IPS-NIHi11 (cell line): ENCODE measurements around the gene MAGEB5.
"Not testable (repeated sequence)": the region's sequence is repeated elsewhere in the genome, so short reads cannot be mapped to it uniquely, and the experiment has no call there.

Source experiments
- DNase-seq: peaks from one replicate; pipeline ENCODE4 v3.0.0; 2012; ENCODE audit warnings: mixed read lengths, low spot score

The MAGEB5 gene

GRCh38 chrX:26215869-26216268 lies at the start of gene MAGEB5:
Gene MAGEB5 (plus strand): TSS chrX:26216169. CDS start chrX:26217302, 1,133 bp downstream.
- no peak for DNase-seq

- DNase-seq: peak; percentile 5
Observed at GRCh38 chrX:26192204-26192603, 23.8 kb upstream of the MAGEB5 start, which contains the start of gene MAGEB6. Gene MAGEB6 (plus strand): TSS chrX:26192440. CDS start chrX:26193847, 1,407 bp downstream.

- DNase-seq: no peak
Observed at GRCh38 chrX:26203561-26203960, 12.4 kb upstream of the MAGEB5 start.

GRCh38 chrX:26204717-26205116 lies 11.3 kb upstream of the MAGEB5 start:
- DNase-seq: not testable (repeated sequence)

GRCh38 chrX:26208012-26208411 lies 8.0 kb upstream of the MAGEB5 start:
- no peak for DNase-seq

GRCh38 chrX:26219351-26219750 lies 3.4 kb downstream of the MAGEB5 start:
- no peak for DNase-seq

GRCh38 chrX:26234177-26234576 lies 18.2 kb downstream of the MAGEB5 start:
- no peak for DNase-seq

- no peak for DNase-seq
Observed at GRCh38 chrX:26253526-26253925, 37.6 kb downstream of the MAGEB5 start.

GRCh38 chrX:26254436-26254835 lies 38.5 kb downstream of the MAGEB5 start:
- DNase-seq: no peak

- DNase-seq: no peak
Observed at GRCh38 chrX:26262121-26262523, 46.2 kb downstream of the MAGEB5 start.
